AML-193 (cell line): Measurements from ENCODE around the gene UCMA.

Source experiments
- DNase-seq, 2 experiments: peaks; one replicate each; lab custom pipeline; 2025; lab: John Stamatoyannopoulos, UW

Gene UCMA

GRCh38 chr10:13187135-13187534 lies 47.0 kb downstream of the UCMA start:
- DNase-seq, result no peak

GRCh38 chr10:13184730-13185514 lies 49.3 kb downstream of the UCMA start:
- DNase-seq, result no peak

- no peak for DNase-seq
Observed at GRCh38 chr10:13184276-13184675, 49.9 kb downstream of the UCMA start.

GRCh38 chr10:13183625-13184024 lies 50.5 kb downstream of the UCMA start:
- DNase-seq, result no peak

GRCh38 chr10:13182424-13182823 lies 51.8 kb downstream of the UCMA start:
- no peak for DNase-seq

- no peak for DNase-seq
Observed at GRCh38 chr10:13180788-13181187, 53.4 kb downstream of the UCMA start.

- no peak for DNase-seq
Observed at GRCh38 chr10:13173616-13174015, 60.6 kb downstream of the UCMA start.
